Prostate gland (tissue), 2 donors: ENCODE results near the gene ECHS1. TPM values are rescaled to one million over a fixed set of nuclear protein-coding genes. Genes with fewer than 3 reads are reported as not detected.

Experiments
- DNase-seq: peaks from one replicate; pipeline ENCODE4 v3.0.0-alpha.2; 2019; ENCODE audit warnings: low spot score
- H3K27ac ChIP-seq, 2 donors: fragments of 200-600 bp; sonication (generic); 2 replicates each; pipeline ENCODE4 v1.5.1; 2017 to 2019
- H3K27me3 ChIP-seq: fragments of 200-600 bp; sonication (generic); replicated peaks from 2 replicates; pipeline ENCODE4 v1.5.1; 2019; ENCODE audit not compliant: insufficient read depth
- H3K36me3 ChIP-seq, 2 donors: fragments of 200-600 bp; sonication (generic); 1 replicate in 1 of 2; 2 replicates in 1 of 2; pipeline versions ENCODE4 v1.5.1 to v1.8.1; 2017 to 2019
- H3K4me1 ChIP-seq: fragments of 200-600 bp; sonication (generic); replicated peaks from 2 replicates; pipeline ENCODE4 v1.5.1; 2019
- H3K4me3 ChIP-seq, 2 donors: fragments of 200-600 bp; sonication (generic); 2 replicates each; pipeline ENCODE4 v1.5.1; 2017 to 2019
- H3K9me3 ChIP-seq: fragments of 200-600 bp; sonication (generic); 2 replicates; pipeline ENCODE4 v1.5.1; 2017
- POLR2A ChIP-seq: fragments of 450-650 bp; IDR thresholded peaks from one replicate; pipeline ENCODE4 v1.6.1; 2016; ENCODE audit warnings: antibody characterized with exemption, mild to moderate bottlenecking
- POLR2AphosphoS5 ChIP-seq: sonication (generic); formaldehyde crosslinking; IDR thresholded peaks from one replicate; pipeline ENCODE4 v1.6.1; 2017; ENCODE audit warnings: antibody characterized with exemption
- WGBS: methylation state at CpG from one replicate; pipeline ENCODE4 v1.1.5; 2018; 5-methylcytosine and 5-hydroxymethylcytosine counted together
- intact Hi-C: fragments of 100-400 bp; cut with DNase I; formaldehyde crosslinking; loops from one replicate; pipeline ENCODE4 v1.14.2; 2022
- total RNA-seq, 2 donors: library from RNA; depleted of rRNA; stranded (reverse); fragments of >200 nt; gene quantifications; one replicate each; pipeline ENCODE4 v1.1.0, GENCODE V29; 2016
- TF ChIP-seq, protein P1 (sequence below), 4 experiments: fragments of 200-600 bp in 2 of 4; fragments of 450-650 bp in 2 of 4; sonication (generic) in 2 of 4; IDR thresholded peaks; 1 replicate in 3 of 4; 2 replicates in 1 of 4; pipeline ENCODE4 v1.5.1; 2016 to 2019; ENCODE audit warnings: antibody characterized with exemption in 4 of 4, mild to moderate bottlenecking in 2 of 4, moderate library complexity in 2 of 4

ECHS1 gene
- total RNA-seq, 2 donors from 2014 or later: 112 to 126 TPM

DNA sequence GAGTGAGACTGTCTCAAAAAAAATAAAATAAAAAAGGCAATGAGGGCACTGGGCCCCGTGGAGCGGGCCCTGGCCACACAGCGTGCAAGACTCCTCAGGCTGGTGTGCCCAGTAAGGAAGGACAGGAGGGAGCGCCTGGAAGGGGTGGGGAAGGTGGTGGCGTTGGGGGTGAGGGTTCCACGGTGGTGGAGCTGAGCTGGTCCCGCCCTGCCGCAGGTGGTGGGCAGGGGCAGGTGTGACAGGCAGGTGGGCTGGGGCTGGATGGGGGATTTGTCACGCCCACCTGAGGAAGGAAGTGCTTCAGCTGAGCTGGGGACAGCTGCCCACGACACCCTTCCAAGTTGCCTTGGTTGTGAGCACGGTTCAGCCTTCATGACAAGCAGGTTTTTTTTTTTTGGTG is 26.7 kb downstream of the ECHS1 start:
- Histone ChIP-seq H3K27me3 (peaks cover 7% of the 10 kb centered on the region), H3K4me1 (no peaks in the 10 kb centered on the region), H3K4me3 (no peak overlapping the region), H3K36me3 (no peaks in the 10 kb centered on the region), H3K27ac (no peak overlapping the region), H3K9me3 (no peaks in the 10 kb centered on the region)
- DNase-seq: no peak
- TF ChIP-seq, protein P1, sequence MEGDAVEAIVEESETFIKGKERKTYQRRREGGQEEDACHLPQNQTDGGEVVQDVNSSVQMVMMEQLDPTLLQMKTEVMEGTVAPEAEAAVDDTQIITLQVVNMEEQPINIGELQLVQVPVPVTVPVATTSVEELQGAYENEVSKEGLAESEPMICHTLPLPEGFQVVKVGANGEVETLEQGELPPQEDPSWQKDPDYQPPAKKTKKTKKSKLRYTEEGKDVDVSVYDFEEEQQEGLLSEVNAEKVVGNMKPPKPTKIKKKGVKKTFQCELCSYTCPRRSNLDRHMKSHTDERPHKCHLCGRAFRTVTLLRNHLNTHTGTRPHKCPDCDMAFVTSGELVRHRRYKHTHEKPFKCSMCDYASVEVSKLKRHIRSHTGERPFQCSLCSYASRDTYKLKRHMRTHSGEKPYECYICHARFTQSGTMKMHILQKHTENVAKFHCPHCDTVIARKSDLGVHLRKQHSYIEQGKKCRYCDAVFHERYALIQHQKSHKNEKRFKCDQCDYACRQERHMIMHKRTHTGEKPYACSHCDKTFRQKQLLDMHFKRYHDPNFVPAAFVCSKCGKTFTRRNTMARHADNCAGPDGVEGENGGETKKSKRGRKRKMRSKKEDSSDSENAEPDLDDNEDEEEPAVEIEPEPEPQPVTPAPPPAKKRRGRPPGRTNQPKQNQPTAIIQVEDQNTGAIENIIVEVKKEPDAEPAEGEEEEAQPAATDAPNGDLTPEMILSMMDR (IDR thresholded peaks at IDR 0.05): no peak
- no peak for TF ChIP-seq POLR2A
- TF ChIP-seq POLR2AphosphoS5: no peak
- intact Hi-C loops: no loop called here
- WGBS: 49% methylated on average over 11 of the region's 11 CpGs

DNA sequence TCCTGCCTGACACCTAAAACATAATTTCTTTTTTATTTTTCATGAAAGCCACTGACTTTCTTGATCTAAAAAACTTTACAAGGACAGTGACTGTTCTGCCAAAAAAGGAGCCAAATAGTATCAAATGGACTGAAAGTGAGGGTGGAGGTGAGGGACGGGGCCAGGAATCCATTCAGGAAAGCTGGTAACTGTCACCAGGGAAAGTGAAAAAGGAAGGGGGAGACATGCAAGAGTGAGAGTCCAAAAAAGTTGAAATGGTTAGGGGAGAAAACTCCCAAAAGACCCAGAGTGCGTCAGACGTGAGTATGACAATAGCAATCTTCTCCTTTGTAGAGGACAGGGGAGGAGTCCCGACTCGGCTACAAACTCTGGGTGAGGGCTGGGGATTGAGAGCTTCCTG is 28.9 kb downstream of the ECHS1 start:
- Histone ChIP-seq H3K27me3 (peaks cover 8% of the 10 kb centered on the region), H3K9me3 (no peaks in the 10 kb centered on the region), H3K27ac (no peak overlapping the region), H3K4me1 (no peaks in the 10 kb centered on the region), H3K4me3 (no peak overlapping the region), H3K36me3 (no peaks in the 10 kb centered on the region)
- intact Hi-C loops: no loop called here
- 48% methylated on average over 5 of the region's 5 CpGs for WGBS
- TF ChIP-seq POLR2AphosphoS5: no peak
- TF ChIP-seq, protein P1 (IDR thresholded peaks at IDR 0.05): no peak
- TF ChIP-seq POLR2A: no peak
- DNase-seq: no peak

DNA sequence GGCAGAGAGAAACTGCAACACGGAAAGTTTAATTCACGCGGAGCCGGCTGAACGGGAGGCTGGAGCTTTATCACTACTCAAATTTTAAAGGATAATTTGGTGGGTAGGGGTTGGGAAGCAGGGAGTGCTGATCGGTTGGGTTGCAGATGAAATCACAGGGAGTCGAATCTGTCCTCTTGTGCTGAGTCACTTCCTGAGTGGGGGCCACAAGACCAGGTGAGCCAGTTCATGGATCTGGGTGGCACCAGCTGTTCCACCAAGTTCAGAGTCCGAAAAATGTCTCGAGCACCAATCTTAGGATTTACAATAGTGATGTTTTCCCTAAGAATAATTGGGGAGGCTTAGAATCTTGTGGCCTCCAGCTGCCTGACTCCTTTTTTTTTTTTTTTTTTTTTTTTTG is 29.6 kb downstream of the ECHS1 start:
- no peaks in the 10 kb centered on the region for H3K4me1 ChIP-seq
- 47% methylated on average over 9 of the region's 9 CpGs for WGBS
- no peaks in the 10 kb centered on the region for H3K9me3 ChIP-seq
- peaks cover 8% of the 10 kb centered on the region for H3K27me3 ChIP-seq
- H3K27ac ChIP-seq: no peak overlapping the region
- DNase-seq: no peak
- intact Hi-C loops: no loop called here
- H3K4me3 ChIP-seq: no peak overlapping the region
- H3K36me3 ChIP-seq: no peaks in the 10 kb centered on the region
- TF ChIP-seq POLR2AphosphoS5: no peak
- no peak for TF ChIP-seq POLR2A
- TF ChIP-seq, protein P1 (IDR thresholded peaks at IDR 0.05): no peak

DNA sequence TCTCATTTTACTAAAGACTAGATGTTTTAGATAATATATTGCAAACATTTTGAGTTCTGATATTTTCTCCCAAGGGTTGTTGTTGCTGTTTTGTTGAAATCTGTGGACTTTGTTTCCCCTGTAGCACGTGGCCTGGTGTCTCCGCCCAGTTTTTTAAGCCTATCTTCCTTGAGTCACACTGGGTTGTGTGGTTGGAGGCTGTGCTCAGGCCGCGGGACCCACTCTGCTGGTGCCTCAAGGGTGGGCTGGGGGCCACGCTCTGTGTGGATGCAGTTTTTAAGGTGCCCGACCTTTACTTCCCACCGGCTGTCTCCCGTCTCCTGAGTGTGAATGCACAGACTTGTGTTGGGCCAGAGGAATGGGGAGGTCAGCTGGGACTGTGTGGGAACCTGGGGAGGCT is 30.2 kb downstream of the ECHS1 start:
- DNase-seq: no peak
- Histone ChIP-seq H3K36me3 (no peaks in the 10 kb centered on the region), H3K27ac (no peak overlapping the region), H3K9me3 (no peaks in the 10 kb centered on the region), H3K4me3 (no peak overlapping the region), H3K4me1 (no peaks in the 10 kb centered on the region), H3K27me3 (peaks cover 8% of the 10 kb centered on the region)
- intact Hi-C loops: no loop called here
- WGBS: 75% methylated on average over 8 of the region's 8 CpGs
- TF ChIP-seq, protein P1 (IDR thresholded peaks at IDR 0.05): no peak
- TF ChIP-seq POLR2AphosphoS5: no peak
- no peak for TF ChIP-seq POLR2A

DNA sequence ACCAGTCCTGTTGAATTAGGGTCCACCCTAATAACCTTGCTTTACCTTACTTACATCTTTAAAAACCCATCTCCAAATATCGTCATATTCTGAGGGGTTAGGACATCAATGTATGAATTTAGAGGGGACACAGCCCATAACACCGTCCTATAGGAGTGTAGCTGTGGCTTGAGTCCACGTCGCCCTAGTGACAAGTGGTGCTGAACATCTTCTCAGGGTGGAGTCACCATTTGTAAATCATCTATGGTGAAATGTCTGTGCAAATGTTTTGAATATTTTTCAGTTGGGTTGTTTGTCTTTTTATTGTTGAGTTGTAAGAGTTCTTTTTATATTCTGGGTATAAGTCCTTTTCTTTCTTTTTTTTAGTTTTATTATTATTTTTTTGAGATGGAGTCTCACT is 31.2 kb downstream of the ECHS1 start:
- no peak for DNase-seq
- intact Hi-C loops: no loop called here
- TF ChIP-seq POLR2A (no peak), POLR2AphosphoS5 (no peak)
- TF ChIP-seq, protein P1 (IDR thresholded peaks at IDR 0.05): no peak
- no peaks in the 10 kb centered on the region for H3K9me3 ChIP-seq
- no peak overlapping the region for H3K27ac ChIP-seq
- H3K4me1 ChIP-seq: no peaks in the 10 kb centered on the region
- 82% methylated on average over 4 of the region's 4 CpGs for WGBS
- H3K36me3 ChIP-seq: no peaks in the 10 kb centered on the region
- H3K4me3 ChIP-seq: no peak overlapping the region
- H3K27me3 ChIP-seq: peaks cover 8% of the 10 kb centered on the region
